Measurements from ENCODE around the gene RALGAPA1. TPM values are rescaled to one million over a fixed set of nuclear protein-coding genes. Genes with fewer than 3 reads are reported as not detected.
"Not testable (repeated sequence)": the region's sequence is repeated elsewhere in the genome, so short reads cannot be mapped to it uniquely, and the experiment has no call there.

Gene RALGAPA1
- total RNA-seq, 1 donor: 80.0 TPM

- H3K4me3 ChIP-seq (ENCODE audit: low read length): no peak overlapping the region
- no peaks in the 10 kb centered on the region for H3K27me3 ChIP-seq (ENCODE audit: insufficient read depth, low read length)
- H3K9me3 ChIP-seq (ENCODE audit: low read depth, low read length): no peaks in the 10 kb centered on the region
- no peaks in the 10 kb centered on the region for H3K4me1 ChIP-seq (ENCODE audit: insufficient read depth, low read length)
Observed at GRCh38 chr14:35607380-35607779, 201.7 kb downstream of the RALGAPA1 start.

DNA sequence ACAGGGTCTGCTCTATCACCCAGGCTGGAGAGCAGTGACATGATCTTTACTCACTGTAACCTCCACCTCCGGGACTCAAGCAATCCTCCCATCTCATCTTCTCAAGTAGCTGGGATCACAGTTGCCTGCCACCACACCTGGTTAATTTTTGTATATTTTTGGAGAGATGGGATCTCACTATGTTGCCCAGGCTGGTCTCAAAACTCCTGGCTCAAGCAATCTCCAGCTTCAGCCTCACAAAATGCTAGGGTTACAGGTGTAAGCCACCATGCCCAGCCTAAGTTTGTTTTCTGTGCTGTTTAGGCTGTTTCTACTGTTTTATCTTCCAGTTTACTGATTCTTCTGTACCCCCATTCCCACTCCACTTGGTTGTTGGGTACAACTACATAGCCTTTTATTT lies 208.8 kb downstream of the RALGAPA1 start:
- Histone ChIP-seq H3K27me3 (ENCODE audit: insufficient read depth, low read length) (no peaks in the 10 kb centered on the region), H3K4me1 (ENCODE audit: insufficient read depth, low read length) (no peaks in the 10 kb centered on the region), H3K4me3 (ENCODE audit: low read length) (no peak overlapping the region), H3K9me3 (ENCODE audit: low read depth, low read length) (no peaks in the 10 kb centered on the region)

- Histone ChIP-seq H3K9me3 (ENCODE audit: low read depth, low read length) (no peaks in the 10 kb centered on the region), H3K4me1 (ENCODE audit: insufficient read depth, low read length) (no peaks in the 10 kb centered on the region), H3K27me3 (ENCODE audit: insufficient read depth, low read length) (no peaks in the 10 kb centered on the region), H3K4me3 (ENCODE audit: low read length) (no peak overlapping the region)
Observed at GRCh38 chr14:35594616-35595015, 214.5 kb downstream of the RALGAPA1 start.

DNA sequence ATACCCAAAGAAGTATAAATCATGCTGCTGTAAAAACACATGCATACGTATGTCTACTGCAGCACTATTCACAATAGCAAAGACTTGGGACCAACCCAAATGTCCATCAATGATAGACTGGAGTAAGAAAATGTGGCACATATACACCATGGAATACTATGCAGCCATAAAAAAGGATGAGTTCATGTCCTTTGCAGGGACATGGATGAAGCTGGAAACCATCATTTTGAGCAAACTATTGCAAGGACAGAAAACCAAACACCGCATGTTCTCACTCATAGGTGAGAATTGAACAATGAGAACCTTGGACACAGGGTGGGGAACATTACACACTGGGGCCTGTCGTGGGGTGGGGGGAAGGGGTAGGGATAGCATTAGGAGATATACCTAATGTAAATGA lies 221.7 kb downstream of the RALGAPA1 start:
- not testable (repeated sequence) for H3K9me3 ChIP-seq (ENCODE audit: low read depth, low read length); H3K4me3 ChIP-seq (ENCODE audit: low read length); H3K27me3 ChIP-seq (ENCODE audit: insufficient read depth, low read length); H3K4me1 ChIP-seq (ENCODE audit: insufficient read depth, low read length)

GRCh38 chr14:35578639-35579038 lies 230.5 kb downstream of the RALGAPA1 start:
- no peaks in the 10 kb centered on the region for H3K9me3 ChIP-seq (ENCODE audit: low read depth, low read length)
- H3K27me3 ChIP-seq (ENCODE audit: insufficient read depth, low read length): no peaks in the 10 kb centered on the region
- H3K4me3 ChIP-seq (ENCODE audit: low read length): no peak overlapping the region
- H3K4me1 ChIP-seq (ENCODE audit: insufficient read depth, low read length): no peaks in the 10 kb centered on the region

DNA sequence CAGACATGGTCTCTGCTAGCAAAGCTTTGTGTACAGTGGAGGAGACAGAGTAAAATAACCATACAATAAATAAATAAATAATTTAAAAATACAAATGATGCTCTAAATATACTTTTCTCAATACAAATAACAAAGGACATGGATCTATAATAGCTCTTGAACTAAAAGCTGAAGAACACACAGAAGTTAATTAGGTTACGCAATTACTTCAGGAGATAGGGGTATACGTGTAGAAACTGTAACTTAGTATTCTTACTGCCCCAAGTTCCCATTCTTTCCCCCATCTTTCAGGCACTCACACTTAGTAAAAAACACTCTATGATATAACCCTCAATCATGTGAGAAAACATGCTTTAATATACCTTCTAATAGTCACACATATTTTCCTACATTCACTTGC lies 231.0 kb downstream of the RALGAPA1 start:
- H3K4me1 ChIP-seq (ENCODE audit: insufficient read depth, low read length): no peaks in the 10 kb centered on the region
- H3K9me3 ChIP-seq (ENCODE audit: low read depth, low read length): no peaks in the 10 kb centered on the region
- H3K27me3 ChIP-seq (ENCODE audit: insufficient read depth, low read length): no peaks in the 10 kb centered on the region
- no peak overlapping the region for H3K4me3 ChIP-seq (ENCODE audit: low read length)

DNA sequence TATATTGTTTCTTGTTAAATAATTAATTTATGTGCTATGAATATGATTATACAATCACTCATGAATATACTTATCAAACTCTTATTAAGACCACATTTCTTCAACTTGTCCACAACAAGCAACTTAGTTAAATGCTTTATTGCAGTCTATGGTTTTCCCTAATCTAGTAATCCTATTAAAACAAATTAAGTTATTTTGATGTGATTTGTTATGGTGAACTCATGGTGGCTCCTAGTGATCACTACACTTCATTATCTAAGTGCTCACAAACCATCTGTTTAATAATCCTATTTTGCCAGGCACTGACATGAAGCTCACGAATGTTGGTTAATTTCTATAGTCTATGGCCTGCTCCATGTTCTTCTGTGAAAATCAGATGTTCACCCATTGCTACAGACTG lies 232.2 kb downstream of the RALGAPA1 start:
- Histone ChIP-seq H3K4me1 (ENCODE audit: insufficient read depth, low read length) (no peaks in the 10 kb centered on the region), H3K9me3 (ENCODE audit: low read depth, low read length) (no peaks in the 10 kb centered on the region), H3K4me3 (ENCODE audit: low read length) (no peak overlapping the region), H3K27me3 (ENCODE audit: insufficient read depth, low read length) (no peaks in the 10 kb centered on the region)

GRCh38 chr14:35576260-35576659 lies 232.8 kb downstream of the RALGAPA1 start:
- no peaks in the 10 kb centered on the region for H3K9me3 ChIP-seq (ENCODE audit: low read depth, low read length)
- H3K4me1 ChIP-seq (ENCODE audit: insufficient read depth, low read length): no peaks in the 10 kb centered on the region
- no peak overlapping the region for H3K4me3 ChIP-seq (ENCODE audit: low read length)
- no peaks in the 10 kb centered on the region for H3K27me3 ChIP-seq (ENCODE audit: insufficient read depth, low read length)

DNA sequence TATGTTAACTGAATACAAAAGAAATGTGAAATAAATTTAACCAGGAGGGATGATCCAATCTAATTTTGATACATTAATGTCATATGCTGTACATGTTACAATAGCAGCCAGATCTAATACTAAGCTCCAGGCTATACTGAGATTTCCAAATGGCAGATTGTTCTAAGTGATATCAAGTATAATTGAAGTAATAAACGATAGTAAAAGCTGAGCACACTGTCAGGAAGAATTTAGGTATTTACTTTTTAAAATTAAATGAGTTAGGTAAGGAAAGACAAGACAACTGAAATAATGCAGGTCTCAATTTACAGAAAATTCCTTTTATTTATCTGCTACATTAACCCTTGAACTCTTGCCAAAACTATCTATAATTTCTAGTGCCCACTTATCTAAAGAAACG lies 235.2 kb downstream of the RALGAPA1 start:
- no peaks in the 10 kb centered on the region for H3K9me3 ChIP-seq (ENCODE audit: low read depth, low read length)

GRCh38 chr14:35571598-35571997 lies 237.5 kb downstream of the RALGAPA1 start:
- H3K9me3 ChIP-seq (ENCODE audit: low read depth, low read length): no peaks in the 10 kb centered on the region
- no peak overlapping the region for H3K4me3 ChIP-seq (ENCODE audit: low read length)

More for the DNA sequence above, 235.2 kb downstream of the RALGAPA1 start:
- H3K4me1 ChIP-seq (ENCODE audit: insufficient read depth, low read length): no peaks in the 10 kb centered on the region
- H3K4me3 ChIP-seq (ENCODE audit: low read length): no peak overlapping the region
- H3K27me3 ChIP-seq (ENCODE audit: insufficient read depth, low read length): no peaks in the 10 kb centered on the region

DNA sequence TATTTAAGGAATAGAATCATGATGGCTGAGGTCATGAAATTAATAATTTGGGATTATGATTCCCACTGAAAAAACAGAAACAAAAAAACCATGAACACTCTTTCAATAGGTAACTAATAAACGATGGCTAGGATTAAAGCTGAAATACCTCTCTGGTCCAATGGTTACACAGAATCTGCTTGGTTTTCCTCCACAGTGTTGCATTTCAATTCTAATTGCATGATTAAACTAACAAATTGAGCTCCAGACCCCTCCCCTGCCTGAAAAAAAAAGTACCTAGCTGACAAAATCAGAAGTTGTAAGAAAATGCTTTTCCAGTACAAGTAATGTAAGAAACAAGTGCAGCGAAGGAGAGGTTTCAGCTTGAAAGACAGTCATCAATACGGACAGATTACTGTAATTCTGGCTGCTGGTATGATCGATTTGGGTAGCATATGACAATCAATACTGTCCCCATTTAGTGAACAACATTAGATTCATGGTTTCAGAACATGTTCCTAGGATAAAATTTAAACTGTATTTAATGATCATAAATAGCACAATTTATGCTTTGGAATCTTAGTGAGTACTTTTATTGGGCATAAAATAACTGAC lies 243.1 kb downstream of the RALGAPA1 start:
- H3K27me3 ChIP-seq (ENCODE audit: insufficient read depth, low read length): no peaks in the 10 kb centered on the region
- no peaks in the 10 kb centered on the region for H3K9me3 ChIP-seq (ENCODE audit: low read depth, low read length)
- H3K4me3 ChIP-seq (ENCODE audit: low read length): no peak overlapping the region
- H3K4me1 ChIP-seq (ENCODE audit: insufficient read depth, low read length): no peaks in the 10 kb centered on the region

More at GRCh38 chr14:35571598-35571997, 237.5 kb downstream of the RALGAPA1 start:
- H3K27me3 ChIP-seq (ENCODE audit: insufficient read depth, low read length): no peaks in the 10 kb centered on the region
- H3K4me1 ChIP-seq (ENCODE audit: insufficient read depth, low read length): no peaks in the 10 kb centered on the region

DNA sequence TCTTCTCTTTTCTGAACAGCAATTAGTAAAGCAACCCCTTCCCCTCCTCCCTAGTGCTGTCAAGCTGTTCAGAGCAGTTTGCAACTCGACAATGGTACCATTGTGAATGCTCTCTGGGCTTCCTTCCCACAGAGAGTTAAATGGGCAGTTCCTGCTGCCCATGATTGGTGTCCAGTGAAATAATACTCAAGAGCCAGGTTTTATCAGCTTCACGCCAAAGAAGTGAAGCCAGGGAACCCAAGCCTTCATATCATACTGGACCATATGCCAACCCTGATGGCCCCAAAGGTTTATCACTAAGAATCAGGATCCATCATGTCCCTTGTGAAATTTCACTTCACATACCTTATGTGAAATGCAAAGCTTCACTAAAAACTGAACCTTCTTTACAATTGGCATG lies 250.4 kb downstream of the RALGAPA1 start:
- Histone ChIP-seq H3K4me3 (ENCODE audit: low read length) (no peak overlapping the region), H3K4me1 (ENCODE audit: insufficient read depth, low read length) (no peaks in the 10 kb centered on the region), H3K9me3 (ENCODE audit: low read depth, low read length) (no peaks in the 10 kb centered on the region), H3K27me3 (ENCODE audit: insufficient read depth, low read length) (no peaks in the 10 kb centered on the region)

DNA sequence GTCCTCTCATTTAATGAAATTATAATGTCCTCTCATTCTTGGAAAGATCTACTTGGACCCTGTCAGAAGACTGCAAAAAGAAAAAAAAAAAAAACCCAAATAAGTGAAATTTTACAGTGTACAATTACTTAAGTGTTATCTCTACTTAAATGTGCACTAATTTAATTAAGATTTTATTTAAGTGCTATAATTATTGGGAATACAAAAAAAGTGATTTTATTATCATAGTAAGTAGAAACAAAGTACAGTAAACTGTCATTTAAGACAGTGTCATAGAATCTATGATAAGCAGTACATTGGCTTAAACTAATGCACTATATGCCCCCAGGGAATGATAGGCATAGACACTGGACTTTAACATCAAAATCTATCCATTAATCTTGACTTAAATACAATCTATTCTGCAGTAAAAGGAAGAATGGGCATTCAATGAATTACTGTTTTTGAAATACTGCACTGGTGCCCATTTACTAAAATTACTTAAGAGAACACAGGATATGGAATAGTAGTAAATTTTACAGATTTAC lies 251.8 kb downstream of the RALGAPA1 start:
- H3K4me1 ChIP-seq (ENCODE audit: insufficient read depth, low read length): no peaks in the 10 kb centered on the region
- H3K9me3 ChIP-seq (ENCODE audit: low read depth, low read length): no peaks in the 10 kb centered on the region
- H3K4me3 ChIP-seq (ENCODE audit: low read length): no peak overlapping the region
- H3K27me3 ChIP-seq (ENCODE audit: insufficient read depth, low read length): no peaks in the 10 kb centered on the region

GRCh38 chr14:35556548-35556947 lies 252.5 kb downstream of the RALGAPA1 start:
- H3K4me3 ChIP-seq (ENCODE audit: low read length): no peak overlapping the region
- no peaks in the 10 kb centered on the region for H3K4me1 ChIP-seq (ENCODE audit: insufficient read depth, low read length)
- no peaks in the 10 kb centered on the region for H3K9me3 ChIP-seq (ENCODE audit: low read depth, low read length)
- no peaks in the 10 kb centered on the region for H3K27me3 ChIP-seq (ENCODE audit: insufficient read depth, low read length)

GRCh38 chr14:35553808-35554207 lies 255.3 kb downstream of the RALGAPA1 start:
- no peaks in the 10 kb centered on the region for H3K27me3 ChIP-seq (ENCODE audit: insufficient read depth, low read length)
- no peaks in the 10 kb centered on the region for H3K4me1 ChIP-seq (ENCODE audit: insufficient read depth, low read length)
- no peaks in the 10 kb centered on the region for H3K9me3 ChIP-seq (ENCODE audit: low read depth, low read length)
- H3K4me3 ChIP-seq (ENCODE audit: low read length): no peak overlapping the region

DNA sequence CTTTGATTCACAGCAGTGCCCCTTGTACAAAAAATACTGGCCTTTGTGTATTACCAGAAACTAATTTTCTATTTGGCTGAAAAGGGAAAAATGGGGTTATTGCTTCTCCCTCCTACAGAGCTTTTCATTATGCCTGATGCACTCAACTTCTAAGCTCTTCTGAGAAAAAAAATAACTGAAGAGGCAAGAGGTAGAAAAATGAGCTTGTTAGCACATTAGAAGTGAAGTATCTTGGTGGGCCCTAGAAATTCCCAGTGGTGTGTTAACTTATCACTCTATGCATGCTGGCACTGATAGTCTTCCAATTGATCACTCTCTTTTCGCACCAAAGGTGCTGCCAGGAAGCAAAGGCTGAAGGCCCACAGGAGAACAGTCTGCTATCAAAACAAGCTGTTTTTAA lies 258.0 kb downstream of the RALGAPA1 start:
- Histone ChIP-seq H3K4me1 (ENCODE audit: insufficient read depth, low read length) (no peaks in the 10 kb centered on the region), H3K27me3 (ENCODE audit: insufficient read depth, low read length) (no peaks in the 10 kb centered on the region), H3K4me3 (ENCODE audit: low read length) (no peak overlapping the region), H3K9me3 (ENCODE audit: low read depth, low read length) (no peaks in the 10 kb centered on the region)
